ENCODE measurements around the gene SLC22A8. TPM values are rescaled to one million over a fixed set of nuclear protein-coding genes. Genes with fewer than 3 reads are reported as not detected.
"Not testable (repeated sequence)": the region's sequence is repeated elsewhere in the genome, so short reads cannot be mapped to it uniquely, and the experiment has no call there.

SLC22A8 gene
- total and polyA plus RNA-seq, 2 donors (not counting 1 experiment from before 2014, with no cell fraction given), result not detected

GRCh38 chr11:62948765-62949320, 66.8 kb downstream of the SLC22A8 start:
- Histone ChIP-seq H3K9me3 (ENCODE audit: control insufficient read depth, insufficient read depth, low read depth, low read length) (no peaks in the 10 kb centered on the region), H3K36me3 (ENCODE audit: control insufficient read depth, insufficient read depth, low read length) (no peaks in the 10 kb centered on the region), H4K20me1 (ENCODE audit: control insufficient read depth, extremely low read depth, insufficient read depth, low read length) (no peaks in the 10 kb centered on the region), H3K4me3 (replicated peaks in 1 of 4; ENCODE audit: control extremely low read depth in 1 of 4, insufficient read depth in 1 of 4, low read depth in 3 of 4, low read length in 4 of 4) (no peak overlapping the region), H3K27ac (ENCODE audit: insufficient read depth, low read length) (no peak overlapping the region), H3K9ac (ENCODE audit: insufficient read depth, low read length) (no peak overlapping the region), H3K79me2 (ENCODE audit: control insufficient read depth, insufficient read depth, low read length) (no peaks in the 10 kb centered on the region), H3K4me2 (ENCODE audit: extremely low read depth, insufficient read depth, low read length) (no peak overlapping the region), H3K4me1 (ENCODE audit: control insufficient read depth, extremely low read depth, insufficient read depth, low read length) (no peaks in the 10 kb centered on the region), H3K27me3 (ENCODE audit: control insufficient read depth, insufficient read depth, low read length) (no peaks in the 10 kb centered on the region), H2AFZ (ENCODE audit: low read length) (no peak overlapping the region)
- no peak for DNase-seq (ENCODE audit: low read depth in 2 of 2)
- TF ChIP-seq EZH2 (IDR thresholded peaks at IDR 0.05; ENCODE audit: low read length, missing control alignments) (no peak), CTCF (conservative IDR thresholded peaks at IDR 0.05 in 1 of 2, IDR thresholded peaks at IDR 0.05 in 1 of 2; ENCODE audit: low read depth in 1 of 2, low read length in 2 of 2) (no peak)

- not testable (repeated sequence) for H3K79me2 ChIP-seq (ENCODE audit: control insufficient read depth, insufficient read depth, low read length); H3K27ac ChIP-seq (ENCODE audit: insufficient read depth, low read length); H4K20me1 ChIP-seq (ENCODE audit: control insufficient read depth, extremely low read depth, insufficient read depth, low read length); H3K9ac ChIP-seq (ENCODE audit: insufficient read depth, low read length); H3K4me3 ChIP-seq (replicated peaks in 1 of 4; ENCODE audit: control extremely low read depth in 1 of 4, insufficient read depth in 1 of 4, low read depth in 3 of 4, low read length in 4 of 4); H3K27me3 ChIP-seq (ENCODE audit: control insufficient read depth, insufficient read depth, low read length); H3K4me2 ChIP-seq (ENCODE audit: extremely low read depth, insufficient read depth, low read length); H3K9me3 ChIP-seq (ENCODE audit: control insufficient read depth, insufficient read depth, low read depth, low read length); H3K36me3 ChIP-seq (ENCODE audit: control insufficient read depth, insufficient read depth, low read length); H2AFZ ChIP-seq (ENCODE audit: low read length); H3K4me1 ChIP-seq (ENCODE audit: control insufficient read depth, extremely low read depth, insufficient read depth, low read length); DNase-seq (ENCODE audit: low read depth in 2 of 2)
These were observed 70.1 kb downstream of the SLC22A8 start for GRCh38 chr11:62945538-62945937.

Other genes starting within 250 kb of the SLC22A8 start
- 16.7 and 18.8 TPM in 2 replicates for gene TAF6L, start 244.4 kb downstream of the SLC22A8 start, total RNA-seq
- gene TAF6L, start 244.4 kb downstream of the SLC22A8 start, polyA plus RNA-seq, result 10.0 and 12.7 TPM in 2 replicates
- 27.5 and 41.9 TPM in 2 replicates for gene TMEM179B, start 228.4 kb downstream of the SLC22A8 start, total RNA-seq
- gene TMEM179B, start 228.4 kb downstream of the SLC22A8 start, polyA plus RNA-seq, result 64.8 and 69.5 TPM in 2 replicates
- gene TMEM223, start 223.8 kb downstream of the SLC22A8 start, total RNA-seq, result 11.7 and 16.4 TPM in 2 replicates
- gene TMEM223, start 223.8 kb downstream of the SLC22A8 start, polyA plus RNA-seq, result 14.4 and 15.4 TPM in 2 replicates
- 14.9 and 17.2 TPM in 2 replicates for gene NXF1, start 210.4 kb downstream of the SLC22A8 start, total RNA-seq
- gene NXF1, start 210.4 kb downstream of the SLC22A8 start, polyA plus RNA-seq, result 27.8 and 43.7 TPM in 2 replicates
- gene STX5, start 183.8 kb downstream of the SLC22A8 start, total RNA-seq, result 40.3 and 44.9 TPM in 2 replicates
- gene STX5, start 183.8 kb downstream of the SLC22A8 start, polyA plus RNA-seq, result 48.7 and 48.9 TPM in 2 replicates
- gene TEX54, start 183.0 kb downstream of the SLC22A8 start, total RNA-seq, result not detected in 2 replicates
- not detected in 2 replicates for gene TEX54, start 183.0 kb downstream of the SLC22A8 start, polyA plus RNA-seq
- gene WDR74, start 176.3 kb downstream of the SLC22A8 start, total RNA-seq, result 85.3 and 86.9 TPM in 2 replicates
- 14.8 and 24.0 TPM in 2 replicates for gene WDR74, start 176.3 kb downstream of the SLC22A8 start, polyA plus RNA-seq
- gene SLC3A2, start 134.9 kb downstream of the SLC22A8 start, total RNA-seq, result 344 and 441 TPM in 2 replicates
- gene SLC3A2, start 134.9 kb downstream of the SLC22A8 start, polyA plus RNA-seq, result 91.2 and 132 TPM in 2 replicates
- not detected in 2 replicates for gene CHRM1, start 94.5 kb downstream of the SLC22A8 start, total RNA-seq
- gene CHRM1, start 94.5 kb downstream of the SLC22A8 start, polyA plus RNA-seq, result not detected in 2 replicates
- gene SLC22A6, start 30.9 kb downstream of the SLC22A8 start, total RNA-seq, result not detected in 2 replicates
- gene SLC22A6, start 30.9 kb downstream of the SLC22A8 start, polyA plus RNA-seq, result not detected in 2 replicates
- not detected in 2 replicates for gene SLC22A24, start 128.4 kb upstream of the SLC22A8 start, total RNA-seq
- gene SLC22A24, start 128.4 kb upstream of the SLC22A8 start, polyA plus RNA-seq, result not detected in 2 replicates
- not detected in 2 replicates for gene SLC22A25, start 227.8 kb upstream of the SLC22A8 start, total RNA-seq
- gene SLC22A25, start 227.8 kb upstream of the SLC22A8 start, polyA plus RNA-seq, result not detected in 2 replicates